PC-3 (cell line): ENCODE data around the gene NMNAT2. TPM values are rescaled to one million over a fixed set of nuclear protein-coding genes. Genes with fewer than 3 reads are reported as not detected.

Source experiments
- ATAC-seq: fragments of 200-7000 bp; cut with Tn5 transposase; 2 replicates; pipeline ENCODE4 v1.9.1; 2020; ENCODE audit warnings: mild to moderate bottlenecking, moderate library complexity
- BruUV-seq: library from RNA; stranded (reverse); fragments of 400-500 nt; replicated peaks from 2 replicates; lab custom pipeline; 2021; lab: Mats Ljungman, UMichigan
- CTCF ChIA-PET: fragments of 300-600 bp; sonication (Branson Sonifier 250); formaldehyde crosslinking; loops from one replicate; lab custom pipeline; 2022; ENCODE audit warnings: antibody characterized with exemption; lab: Charles Lee
- POLR2A ChIA-PET: fragments of 300-600 bp; sonication (Branson Sonifier 250); formaldehyde crosslinking; loops from one replicate; lab custom pipeline; 2022; ENCODE audit warnings: antibody characterized with exemption; ENCODE audit not compliant: unreplicated experiment; lab: Charles Lee
- DNase-seq: peaks from one replicate; pipeline ENCODE4 v3.0.0-alpha.2; 2015
- H2AFZ ChIP-seq: fragments of 300-600 bp; sonication (generic); 2 replicates; pipeline ENCODE4 v1.6.0; 2016; ENCODE audit warnings: antibody characterized with exemption, low read length
- H3F3A ChIP-seq: fragments of 300-600 bp; sonication (generic); one replicate; pipeline ENCODE4 v1.6.0; 2017; ENCODE audit warnings: antibody characterized with exemption, low read length, control low read depth, mild to moderate bottlenecking; ENCODE audit not compliant: unreplicated experiment
- H3K27ac ChIP-seq: fragments of 300-600 bp; sonication (generic); 2 replicates; pipeline ENCODE4 v1.5.1; 2016; ENCODE audit warnings: mild to moderate bottlenecking, low read length
- H3K27me3 ChIP-seq: fragments of 300-600 bp; sonication (generic); 2 replicates; pipeline ENCODE4 v1.6.1; 2016; ENCODE audit warnings: low read length, mixed read lengths
- H3K36me3 ChIP-seq: fragments of 300-600 bp; sonication (generic); 2 replicates; pipeline ENCODE4 v1.6.1; 2016; ENCODE audit warnings: low read depth, mixed run types, low read length, mixed read lengths
- H3K4me1 ChIP-seq: fragments of 300-600 bp; sonication (generic); 2 replicates; pipeline ENCODE4 v1.5.1; 2016; ENCODE audit warnings: low read length; ENCODE audit not compliant: insufficient read depth
- H3K4me2 ChIP-seq: fragments of 300-600 bp; sonication (generic); 2 replicates; pipeline ENCODE4 v1.6.0; 2016; ENCODE audit warnings: low read length
- H3K4me3 ChIP-seq: fragments of 300-600 bp; sonication (generic); 2 replicates; pipeline ENCODE4 v1.5.1; 2016; ENCODE audit warnings: mild to moderate bottlenecking, low read length, mixed read lengths
- H3K79me2 ChIP-seq: fragments of 300-600 bp; sonication (generic); 2 replicates; pipeline ENCODE4 v1.6.1; 2017; ENCODE audit warnings: low read length, mixed read lengths
- H3K9ac ChIP-seq: fragments of 300-600 bp; sonication (generic); 2 replicates; pipeline ENCODE4 v1.6.0; 2016; ENCODE audit warnings: mild to moderate bottlenecking, low read length
- H3K9me2 ChIP-seq: fragments of 300-600 bp; sonication (generic); replicated peaks from 2 replicates; pipeline ENCODE4 v1.6.1; 2016; ENCODE audit warnings: mixed run types, low read length, mixed read lengths
- H3K9me3 ChIP-seq: fragments of 300-600 bp; sonication (generic); 2 replicates; pipeline ENCODE4 v1.6.1; 2016; ENCODE audit warnings: low read length, mixed read lengths
- H4K20me1 ChIP-seq: fragments of 300-600 bp; sonication (generic); 2 replicates; pipeline ENCODE4 v1.6.1; 2016; ENCODE audit warnings: low read length, mixed read lengths
- CTCF ChIP-seq: fragments of 300-600 bp; sonication (generic); conservative IDR thresholded peaks from 2 replicates; pipeline ENCODE4 v1.5.1; 2017; ENCODE audit warnings: antibody characterized with exemption, low read depth, mild to moderate bottlenecking, low read length
- EZH2 ChIP-seq: fragments of 300-600 bp; sonication (generic); IDR thresholded peaks from one replicate; pipeline ENCODE4 v1.6.1; 2017; ENCODE audit warnings: antibody characterized with exemption, mild to moderate bottlenecking, low read length; ENCODE audit not compliant: unreplicated experiment
- EZH2phosphoT487 ChIP-seq: fragments of 300-600 bp; sonication (generic); IDR thresholded peaks from 2 replicates; pipeline ENCODE4 v1.6.1; 2018; ENCODE audit warnings: mild to moderate bottlenecking, antibody characterized with exemption, low read length, borderline replicate concordance
- intact Hi-C: fragments of 100-400 bp; cut with micrococcal nuclease; formaldehyde crosslinking; loops from 2 replicates; pipeline ENCODE4 v1.9.0; 2023
- total RNA-seq: library from RNA; depleted of rRNA; stranded (reverse); fragments of >200 nt; gene quantifications from 2 replicates; pipeline ENCODE4 v1.2.3, GENCODE V29; 2014

The NMNAT2 gene
- total RNA-seq, 1 experiment from 2014 or later, result 6.0 TPM

- Histone ChIP-seq H3K4me1 (no peaks in the 10 kb centered on the region), H3K9ac (no peak overlapping the region), H3K36me3 (no peaks in the 10 kb centered on the region), H2AFZ (no peak overlapping the region), H3K4me3 (no peak overlapping the region), H3K4me2 (no peak overlapping the region), H3K79me2 (no peaks in the 10 kb centered on the region), H3K9me2 (no peaks in the 10 kb centered on the region), H3F3A (no peaks in the 10 kb centered on the region), H4K20me1 (no peaks in the 10 kb centered on the region), H3K27ac (no peak overlapping the region), H3K27me3 (no peaks in the 10 kb centered on the region), H3K9me3 (no peaks in the 10 kb centered on the region)
- ChIA-PET POLR2A (no interaction called here), CTCF (no interaction called here)
- intact Hi-C loops, result no loop called here
- DNase-seq (no peak), ATAC-seq (no peak)
- no peak for TF ChIP-seq EZH2phosphoT487
- no peak for TF ChIP-seq CTCF
- no peak for TF ChIP-seq EZH2
- BruUV-seq, result no TSS peak
Observed at GRCh38 chr1:183310753-183311479, 107.3 kb downstream of the NMNAT2 start.

- no peaks in the 10 kb centered on the region for H3K9me3 ChIP-seq
- ChIA-PET POLR2A (no interaction called here), CTCF (no interaction called here)
- DNase-seq (no peak), ATAC-seq (no peak)
- no peaks in the 10 kb centered on the region for H3K9me2 ChIP-seq
- H3F3A ChIP-seq, result no peaks in the 10 kb centered on the region
- no peak overlapping the region for H3K4me3 ChIP-seq
- no peak overlapping the region for H3K4me2 ChIP-seq
- H2AFZ ChIP-seq, result no peak overlapping the region
- H3K27me3 ChIP-seq, result no peaks in the 10 kb centered on the region
- H3K4me1 ChIP-seq, result peaks cover 11% of the 10 kb centered on the region
- H3K9ac ChIP-seq, result no peak overlapping the region
- no peak overlapping the region for H3K27ac ChIP-seq
- no peaks in the 10 kb centered on the region for H3K36me3 ChIP-seq
- TF ChIP-seq CTCF, result no peak
- no peak for TF ChIP-seq EZH2phosphoT487
- TF ChIP-seq EZH2, result no peak
- intact Hi-C loops, result no loop called here
- no TSS peak for BruUV-seq
- no peaks in the 10 kb centered on the region for H4K20me1 ChIP-seq
- H3K79me2 ChIP-seq, result no peaks in the 10 kb centered on the region
Observed at GRCh38 chr1:183308719-183309118, 109.5 kb downstream of the NMNAT2 start.
